ENCODE measurements around the gene LRMDA.

DNA sequence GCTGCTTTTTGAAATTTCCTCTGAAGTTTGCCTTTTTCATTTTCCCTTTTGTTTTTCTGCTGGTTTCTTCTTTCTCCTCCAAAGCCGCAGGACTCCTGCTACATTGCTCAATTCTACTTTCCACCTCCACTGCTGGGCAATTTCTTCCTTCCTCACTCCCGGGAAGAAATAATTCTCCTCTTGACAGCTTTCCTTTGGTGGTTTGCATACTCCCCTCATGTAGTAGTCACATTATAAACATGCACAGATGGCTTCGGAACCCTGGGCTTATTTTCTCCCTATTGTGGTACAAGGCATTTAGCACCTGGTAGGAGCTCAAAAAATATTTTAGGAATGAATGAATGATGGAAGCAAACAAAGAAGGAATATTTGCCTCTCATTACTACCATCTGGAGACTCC, 977.2 kb downstream of the LRMDA start:
- TF ChIP-seq CTCF (conservative IDR thresholded peaks at IDR 0.05; ENCODE audit: low read depth, low read length), result no peak
- TF ChIP-seq EZH2phosphoT487 (IDR thresholded peaks at IDR 0.05; ENCODE audit: borderline replicate concordance, low read length), result no peak
- TF ChIP-seq EZH2 (IDR thresholded peaks at IDR 0.05; ENCODE audit: low read length, unreplicated experiment), result no peak
